ENCODE results near the gene VMP1.

VMP1 gene

DNA sequence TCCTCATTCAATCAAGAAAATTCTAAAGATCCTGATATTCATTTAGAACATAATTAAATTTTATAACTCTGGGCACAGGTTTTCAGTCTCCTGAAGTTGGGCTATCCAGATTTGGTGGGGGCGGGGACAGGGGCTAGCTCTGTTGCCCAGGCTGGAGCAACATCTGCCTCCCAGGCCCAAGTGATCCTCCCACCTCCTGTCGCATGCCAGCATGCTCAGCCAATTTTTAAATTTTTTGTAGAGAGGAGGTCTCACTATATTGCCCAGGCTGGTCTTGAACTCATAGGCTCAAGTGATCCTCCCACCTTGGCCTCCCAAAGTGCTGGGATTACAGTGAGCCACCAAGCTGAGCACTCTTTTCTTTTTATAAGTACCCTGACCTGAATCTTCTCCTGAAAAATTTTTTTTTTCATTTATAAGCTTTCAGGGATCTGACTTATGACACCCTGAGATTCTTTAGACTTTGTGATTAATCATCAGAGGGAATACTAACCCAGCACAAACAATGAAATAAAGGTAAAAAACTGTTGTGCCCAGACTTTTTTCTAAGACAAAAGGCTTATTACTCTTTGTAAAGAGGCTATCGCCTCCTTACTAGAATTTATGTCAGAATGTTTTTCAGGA is 122.7 kb downstream of the VMP1 start:
- H3K4me3 ChIP-seq (ENCODE audit: low read depth, low read length): no peak overlapping the region
- DNase-seq (ENCODE audit: low read depth, low spot score): peak; percentile 83
- TF ChIP-seq, protein P1, sequence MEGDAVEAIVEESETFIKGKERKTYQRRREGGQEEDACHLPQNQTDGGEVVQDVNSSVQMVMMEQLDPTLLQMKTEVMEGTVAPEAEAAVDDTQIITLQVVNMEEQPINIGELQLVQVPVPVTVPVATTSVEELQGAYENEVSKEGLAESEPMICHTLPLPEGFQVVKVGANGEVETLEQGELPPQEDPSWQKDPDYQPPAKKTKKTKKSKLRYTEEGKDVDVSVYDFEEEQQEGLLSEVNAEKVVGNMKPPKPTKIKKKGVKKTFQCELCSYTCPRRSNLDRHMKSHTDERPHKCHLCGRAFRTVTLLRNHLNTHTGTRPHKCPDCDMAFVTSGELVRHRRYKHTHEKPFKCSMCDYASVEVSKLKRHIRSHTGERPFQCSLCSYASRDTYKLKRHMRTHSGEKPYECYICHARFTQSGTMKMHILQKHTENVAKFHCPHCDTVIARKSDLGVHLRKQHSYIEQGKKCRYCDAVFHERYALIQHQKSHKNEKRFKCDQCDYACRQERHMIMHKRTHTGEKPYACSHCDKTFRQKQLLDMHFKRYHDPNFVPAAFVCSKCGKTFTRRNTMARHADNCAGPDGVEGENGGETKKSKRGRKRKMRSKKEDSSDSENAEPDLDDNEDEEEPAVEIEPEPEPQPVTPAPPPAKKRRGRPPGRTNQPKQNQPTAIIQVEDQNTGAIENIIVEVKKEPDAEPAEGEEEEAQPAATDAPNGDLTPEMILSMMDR (IDR thresholded peaks at IDR 0.05; ENCODE audit: low read depth, low read length): no peak
- in situ Hi-C loops (cut with HindIII; ENCODE audit: low sequenced_read_pairs): no loop called here

DNA sequence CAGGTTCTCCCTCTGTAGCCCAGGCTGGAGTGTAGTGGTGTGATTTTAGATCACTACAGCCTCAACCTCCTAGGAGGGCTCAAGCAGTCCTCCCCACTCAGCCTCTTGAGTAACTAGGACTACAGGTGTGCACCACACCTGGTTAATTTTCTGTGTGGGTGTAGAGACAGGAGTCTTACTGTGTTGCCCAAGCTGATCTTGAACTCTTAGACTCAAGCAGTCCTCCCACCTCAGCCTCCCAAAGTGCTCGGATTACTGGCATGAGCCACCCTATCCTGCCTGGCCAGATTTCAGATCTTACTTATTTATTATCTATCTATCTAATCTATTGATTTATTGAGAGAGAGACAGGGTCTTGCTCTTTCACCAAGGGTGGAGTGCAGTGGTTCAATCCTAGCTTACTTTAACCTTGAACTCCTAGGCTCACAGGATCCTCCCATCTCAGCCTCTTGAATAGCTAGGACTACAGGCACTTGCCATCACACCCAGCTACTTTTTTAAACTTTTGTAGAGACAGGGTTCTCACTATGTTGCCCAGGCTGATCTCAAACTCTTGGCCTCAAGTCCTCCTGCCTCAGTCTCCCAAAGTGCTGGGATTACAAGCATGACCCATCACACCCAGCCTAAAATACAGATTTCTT is 123.5 kb downstream of the VMP1 start:
- no peak overlapping the region for H3K4me3 ChIP-seq (ENCODE audit: low read depth, low read length)
- peak; percentile 12 for DNase-seq (ENCODE audit: low read depth, low spot score)
- in situ Hi-C loops (cut with HindIII; ENCODE audit: low sequenced_read_pairs): no loop called here
- TF ChIP-seq, protein P1 (IDR thresholded peaks at IDR 0.05; ENCODE audit: low read depth, low read length): no peak

- peak; percentile 45 for DNase-seq (ENCODE audit: low read depth, low spot score)
- in situ Hi-C loops (cut with HindIII; ENCODE audit: low sequenced_read_pairs): no loop called here
- no peak overlapping the region for H3K4me3 ChIP-seq (ENCODE audit: low read depth, low read length)
- TF ChIP-seq, protein P1 (IDR thresholded peaks at IDR 0.05; ENCODE audit: low read depth, low read length): no peak
Observed at GRCh38 chr17:59832883-59833379, 125.5 kb downstream of the VMP1 start.

GRCh38 chr17:59837308-59838051 is 130.0 kb downstream of the VMP1 start:
- H3K4me3 ChIP-seq (ENCODE audit: low read depth, low read length): peak overlapping the region; percentile 80
- in situ Hi-C loops (cut with HindIII; ENCODE audit: low sequenced_read_pairs): no loop called here
- peak; percentile 100 for DNase-seq (ENCODE audit: low read depth, low spot score)
- TF ChIP-seq, protein P1 (IDR thresholded peaks at IDR 0.05; ENCODE audit: low read depth, low read length): no peak

DNA sequence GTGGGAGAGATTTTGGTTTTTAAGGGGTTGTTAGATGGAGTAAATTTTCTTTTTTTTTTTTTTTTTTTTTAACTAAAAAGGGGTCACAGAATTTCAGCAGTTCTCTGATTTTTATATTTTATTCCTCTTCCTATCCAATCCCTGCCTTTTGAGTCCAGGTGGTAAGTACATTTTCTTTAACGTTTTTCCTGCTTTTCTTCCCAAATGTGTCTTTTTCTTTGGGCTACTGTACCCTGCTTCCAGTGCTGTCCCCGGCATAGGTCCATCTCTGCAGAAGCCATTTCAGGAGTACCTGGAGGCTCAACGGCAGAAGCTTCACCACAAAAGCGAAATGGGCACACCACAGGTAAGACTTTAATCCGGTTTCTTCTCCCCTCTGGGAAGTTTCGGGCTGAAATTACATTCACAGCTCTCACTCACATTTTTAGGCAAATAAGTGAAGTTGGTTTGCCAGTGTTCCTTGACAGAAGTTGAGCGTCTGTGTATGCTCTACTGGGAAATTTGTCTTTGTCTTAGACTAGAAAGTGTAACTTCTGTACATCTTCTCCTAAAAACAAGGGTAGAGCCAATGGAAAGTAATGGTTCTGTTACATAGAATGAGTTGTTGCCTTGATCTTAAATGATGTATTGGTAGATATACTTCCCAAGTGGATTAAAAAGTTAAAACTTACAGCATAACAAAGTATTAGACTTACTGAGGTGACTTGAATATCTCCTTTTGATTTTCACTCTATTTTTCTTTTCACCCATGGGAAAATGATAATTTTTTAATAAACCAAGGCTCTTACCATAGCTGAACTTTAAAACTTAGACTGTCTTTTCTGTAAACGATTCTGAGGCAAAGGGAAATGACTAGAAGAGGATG is 130.8 kb downstream of the VMP1 start:
- TF ChIP-seq, protein P1 (IDR thresholded peaks at IDR 0.05; ENCODE audit: low read depth, low read length): no peak
- in situ Hi-C loops (cut with HindIII; ENCODE audit: low sequenced_read_pairs): no loop called here
- H3K4me3 ChIP-seq (ENCODE audit: low read depth, low read length): peak overlapping the region; percentile 80
- DNase-seq (ENCODE audit: low read depth, low spot score): peak; percentile 71

All from astrocyte of the spinal cord (primary cell).